ENCODE measurements around the gene CCDC28B.

CCDC28B gene

GRCh38 chr1:32201011-32201855 lies 838 bp downstream of the CCDC28B start:
- TF ChIP-seq GATA2 (IDR thresholded peaks at IDR 0.05; ENCODE audit: low read depth, low read length) (no peak), GATA3 (IDR thresholded peaks at IDR 0.05; ENCODE audit: low read depth, low read length) (no peak)

GRCh38 chr1:32204943-32205361 lies 4.6 kb downstream of the CCDC28B start:
- TF ChIP-seq GATA2 (IDR thresholded peaks at IDR 0.05; ENCODE audit: low read depth, low read length) (no peak), GATA3 (IDR thresholded peaks at IDR 0.05; ENCODE audit: low read depth, low read length) (no peak)

GRCh38 chr1:32205401-32206370 lies 5.3 kb downstream of the CCDC28B start, which contains the start of gene IQCC:
Gene IQCC, plus strand, starts transcription at chr1:32205671. Its CDS starts 11 bp downstream, at chr1:32205682.
- no peak for TF ChIP-seq GATA2 (IDR thresholded peaks at IDR 0.05; ENCODE audit: low read depth, low read length)
- TF ChIP-seq GATA3 (IDR thresholded peaks at IDR 0.05; ENCODE audit: low read depth, low read length): no peak

GRCh38 chr1:32208469-32208868 lies 8.1 kb downstream of the CCDC28B start:
- TF ChIP-seq GATA2 (IDR thresholded peaks at IDR 0.05; ENCODE audit: low read depth, low read length): no peak
- no peak for TF ChIP-seq GATA3 (IDR thresholded peaks at IDR 0.05; ENCODE audit: low read depth, low read length)

GRCh38 chr1:32208891-32209328 lies 8.5 kb downstream of the CCDC28B start, which contains the start of gene DCDC2B:
Gene DCDC2B, plus strand, starts transcription at chr1:32209089. Its CDS starts 5 bp downstream, at chr1:32209094.
- TF ChIP-seq GATA3 (IDR thresholded peaks at IDR 0.05; ENCODE audit: low read depth, low read length) (no peak), GATA2 (IDR thresholded peaks at IDR 0.05; ENCODE audit: low read depth, low read length) (no peak)

- TF ChIP-seq GATA3 (IDR thresholded peaks at IDR 0.05; ENCODE audit: low read depth, low read length) (no peak), GATA2 (IDR thresholded peaks at IDR 0.05; ENCODE audit: low read depth, low read length) (no peak)
Measured at GRCh38 chr1:32215629-32216480, 15.5 kb downstream of the CCDC28B start.

- TF ChIP-seq GATA3 (IDR thresholded peaks at IDR 0.05; ENCODE audit: low read depth, low read length) (no peak), GATA2 (IDR thresholded peaks at IDR 0.05; ENCODE audit: low read depth, low read length) (no peak)
Measured at GRCh38 chr1:32216566-32216965, 16.2 kb downstream of the CCDC28B start.

- TF ChIP-seq GATA3 (IDR thresholded peaks at IDR 0.05; ENCODE audit: low read depth, low read length): no peak
- no peak for TF ChIP-seq GATA2 (IDR thresholded peaks at IDR 0.05; ENCODE audit: low read depth, low read length)
Measured at GRCh38 chr1:32219022-32219421, 18.6 kb downstream of the CCDC28B start.

GRCh38 chr1:32220746-32221580 lies 20.6 kb downstream of the CCDC28B start:
- TF ChIP-seq GATA2 (IDR thresholded peaks at IDR 0.05; ENCODE audit: low read depth, low read length) (no peak), GATA3 (IDR thresholded peaks at IDR 0.05; ENCODE audit: low read depth, low read length) (no peak)

GRCh38 chr1:32221581-32221979 lies 21.2 kb downstream of the CCDC28B start:
- TF ChIP-seq GATA3 (IDR thresholded peaks at IDR 0.05; ENCODE audit: low read depth, low read length) (no peak), GATA2 (IDR thresholded peaks at IDR 0.05; ENCODE audit: low read depth, low read length) (no peak)

- no peak for TF ChIP-seq GATA3 (IDR thresholded peaks at IDR 0.05; ENCODE audit: low read depth, low read length)
- TF ChIP-seq GATA2 (IDR thresholded peaks at IDR 0.05; ENCODE audit: low read depth, low read length): no peak
Measured at GRCh38 chr1:32221980-32222755, 21.8 kb downstream of the CCDC28B start, which contains the start of the genes EIF3I and TMEM234. Gene EIF3I, plus strand, starts transcription at chr1:32222407. Its CDS starts 35 bp downstream, at chr1:32222442. Gene TMEM234, minus strand, starts transcription at chr1:32222353. Its CDS starts 31 bp downstream, at chr1:32222322.
